GM12878 (cell line): ENCODE results near the gene SNAI1. TPM values are rescaled to one million over a fixed set of nuclear protein-coding genes. Genes with fewer than 3 reads are reported as not detected.
A peak's percentile ranks its signal among the peaks of the same experiment; 100 is the strongest.

Experiments
- ATAC-seq: fragments of 200-7000 bp; cut with Tn5 transposase; 3 replicates; pipeline ENCODE4 v1.9.1; 2020; ENCODE audit warnings: mild to moderate bottlenecking, moderate library complexity
- BruUV-seq: library from RNA; stranded (reverse); fragments of 400-500 nt; replicated peaks from 2 replicates; lab custom pipeline; 2021; lab: Mats Ljungman, UMichigan
- CTCF ChIA-PET: fragments of 300-600 bp; sonication (Branson Sonifier 250); formaldehyde crosslinking; extraction: SDS; loops from one replicate; lab custom pipeline; 2021; ENCODE audit warnings: inconsistent platforms; lab: Yijun Ruan, JAX
- POLR2A ChIA-PET: fragments of 350-600 bp; formaldehyde crosslinking; extraction: SDS; loops from one replicate; lab custom pipeline; 2021; ENCODE audit warnings: inconsistent platforms; lab: Charles Lee
- RAD21 ChIA-PET: fragments of 300-600 bp; sonication (Branson Sonifier 250); formaldehyde crosslinking; loops from one replicate; lab custom pipeline; 2023; ENCODE audit warnings: antibody characterized with exemption; ENCODE audit not compliant: unreplicated experiment; lab: Charles Lee
- SMC1A ChIA-PET: fragments of 300-600 bp; sonication (Branson Sonifier 250); formaldehyde crosslinking; loops from one replicate; lab custom pipeline; 2023; ENCODE audit not compliant: unreplicated experiment, uncharacterized antibody; lab: Charles Lee
- DNase-seq: peaks from one replicate; pipeline ENCODE4 v3.0.0-alpha.2; 2011; ENCODE audit warnings: low read depth, low spot score
- FAIRE-seq: peaks from 3 replicates; lab custom pipeline; 2011; peaks lifted over from hg19 to GRCh38; lab: Jason Lieb, UNC
- H2AFZ ChIP-seq: 2 replicates; pipeline ENCODE4 v1.6.0; 2011; ENCODE audit warnings: low read depth, low read length, control low read depth; ENCODE audit not compliant: control insufficient read depth
- H3K27ac ChIP-seq: 2 replicates; pipeline ENCODE4 v1.5.1; 2011; ENCODE audit warnings: control low read depth; ENCODE audit not compliant: control insufficient read depth, insufficient read depth
- H3K27me3 ChIP-seq, 2 experiments: replicated peaks in 1 of 2; 2 replicates each; pipeline versions ENCODE4 v1.6.0 to v1.6.1; 2011; ENCODE audit warnings: low read length in 1 of 2; ENCODE audit not compliant: control insufficient read depth in 2 of 2, insufficient read depth in 2 of 2
- H3K36me3 ChIP-seq, 2 experiments: 2 replicates each; pipeline ENCODE4 v1.5.1; 2011; ENCODE audit warnings: low read length in 1 of 2; ENCODE audit not compliant: control insufficient read depth in 2 of 2, insufficient read depth in 2 of 2
- H3K4me1 ChIP-seq: 2 replicates; pipeline ENCODE4 v1.6.1; 2011; ENCODE audit warnings: mild to moderate bottlenecking, low read length, moderate library complexity, mixed read lengths; ENCODE audit not compliant: control insufficient read depth, insufficient read depth
- H3K4me2 ChIP-seq: 2 replicates; pipeline ENCODE4 v1.6.0; 2011; ENCODE audit warnings: control low read depth; ENCODE audit not compliant: control insufficient read depth, insufficient read depth
- H3K4me3 ChIP-seq: fragments of 200-600 bp; sonication (generic); 2 replicates; pipeline ENCODE4 v1.5.1; 2016
- H3K79me2 ChIP-seq: 2 replicates; pipeline ENCODE4 v1.6.0; 2011; ENCODE audit warnings: low read length; ENCODE audit not compliant: control insufficient read depth, insufficient read depth
- H3K9ac ChIP-seq: 2 replicates; pipeline ENCODE4 v1.8.0; 2011; ENCODE audit warnings: low read length, control low read depth, mixed read lengths; ENCODE audit not compliant: control insufficient read depth, insufficient read depth
- H3K9me3 ChIP-seq: replicated peaks from 3 replicates; pipeline ENCODE4 v1.5.1; 2011; ENCODE audit warnings: mild to moderate bottlenecking, low read length; ENCODE audit not compliant: control insufficient read depth, insufficient read depth
- H4K20me1 ChIP-seq: 2 replicates; pipeline ENCODE4 v1.6.0; 2011; ENCODE audit not compliant: control insufficient read depth, insufficient read depth
- IRF4 ChIP-seq: IDR thresholded peaks from 2 replicates; pipeline ENCODE4 v1.6.1; 2011; ENCODE audit warnings: low read depth, low read length
- KLF5 ChIP-seq: fragments of 450-650 bp; IDR thresholded peaks from 2 replicates; pipeline ENCODE4 v1.6.1; 2014; ENCODE audit warnings: mild to moderate bottlenecking; ENCODE audit not compliant: partially characterized antibody
- LARP7 ChIP-seq: fragments of 450-650 bp; IDR thresholded peaks from 2 replicates; pipeline ENCODE4 v1.6.1; 2017; ENCODE audit warnings: mild to moderate bottlenecking
- MTA3 ChIP-seq: IDR thresholded peaks from 2 replicates; pipeline ENCODE4 v1.6.1; 2012; ENCODE audit warnings: low read length, inconsistent platforms, borderline replicate concordance
- SRF ChIP-seq, 2 experiments: IDR thresholded peaks; 2 replicates each; pipeline ENCODE4 v1.6.1; 2011; ENCODE audit warnings: low read depth in 2 of 2, low read length in 2 of 2, mild to moderate bottlenecking in 1 of 2, moderate library complexity in 1 of 2
- YY1 ChIP-seq: IDR thresholded peaks from 2 replicates; pipeline ENCODE4 v1.6.1; 2011; ENCODE audit warnings: low read depth, mild to moderate bottlenecking, low read length
- whole genome bisulfite sequencing: methylation state at CpG from one replicate; pipeline ENCODE4 v1.1.6; 2016; ENCODE audit warnings: low lambda C conversion rate; ENCODE audit not compliant: insufficient replicate concordance, insufficient coverage; ENCODE audit errors: missing lambda C conversion rate; 5-methylcytosine and 5-hydroxymethylcytosine counted together
- in situ Hi-C: fragments of 300-500 bp; cut with MboI; formaldehyde crosslinking; loops from 9 replicates; pipeline ENCODE4 v1.14.3; 2018; ENCODE audit warnings: mixed read lengths
- intact Hi-C: fragments of 100-400 bp; cut with micrococcal nuclease; formaldehyde crosslinking; loops from one replicate; pipeline ENCODE4 v1.14.2; 2022; ENCODE audit not compliant: unreplicated experiment
- polyA plus RNA-seq, 11 experiments: library from polyadenylated mRNA; depleted of rRNA in 4 of 11; unstranded in 6 of 11; stranded (reverse) in 5 of 11; fragments of >200 nt; fragmentation: Nextera tagmentation in 4 of 11; fragmentation: Illumina TruSeq in 1 of 11; extraction: Ambion mirVana in 4 of 11; extraction: Trizol in 1 of 11; gene quantifications; 1 replicate in 1 of 11; 2 replicates in 10 of 11; pipeline versions ENCODE4 v1.2.1 to v1.2.3, GENCODE V29; 2011 to 2016; ENCODE audit warnings: inconsistent platforms in 2 of 11, missing spikeins in 2 of 11, low read depth in 1 of 11
- total RNA-seq, 4 experiments: library from RNA; depleted of rRNA in 3 of 4; stranded (reverse); fragments of >200 nt in 3 of 4; fragmentation: Illumina TruSeq in 1 of 4; extraction: Trizol in 1 of 4; gene quantifications; 2 replicates each; pipeline versions ENCODE4 v1.2.1 to v1.2.3, GENCODE V29; 2013 to 2021
- TF ChIP-seq, protein P1 (sequence below): IDR thresholded peaks from 2 replicates; pipeline ENCODE4 v1.6.1; 2012; ENCODE audit warnings: low read depth, low read length, improper control_type of control experiment
- TF ChIP-seq, protein P2 (sequence below): fragments of 450-650 bp; conservative IDR thresholded peaks from 2 replicates; pipeline ENCODE4 v1.6.1; 2017; ENCODE audit warnings: mild to moderate bottlenecking, moderate library complexity
- TF ChIP-seq, protein P3 (sequence below): fragments of 450-650 bp; IDR thresholded peaks from 2 replicates; pipeline ENCODE4 v1.6.1; 2016; ENCODE audit warnings: mild to moderate bottlenecking, moderate library complexity, borderline replicate concordance
- TF ChIP-seq, protein P4 (sequence below): IDR thresholded peaks from 2 replicates; pipeline ENCODE4 v1.6.1; 2011; ENCODE audit warnings: borderline replicate concordance, low read depth, mild to moderate bottlenecking, moderate library complexity, low read length; ENCODE audit not compliant: insufficient read depth, poor library complexity, severe bottlenecking

SNAI1 gene
- total and polyA plus RNA-seq, 10 of the 15 experiments (the other 5 are each of a cell fraction or from before 2014, with no cell fraction given) = 0.11 to 0.79 (median 0.24) TPM; not detected in 2

- ATAC-seq = peak; percentile 20
- RAD21 ChIA-PET = interaction anchor here (0.7 to 2.5 kb wide), 7 partner anchors 21 to 227 kb away, joined by 3 to 12 read pairs (median 4); partner anchors contain the start of gene SPATA2
- TF ChIP-seq, protein P1, sequence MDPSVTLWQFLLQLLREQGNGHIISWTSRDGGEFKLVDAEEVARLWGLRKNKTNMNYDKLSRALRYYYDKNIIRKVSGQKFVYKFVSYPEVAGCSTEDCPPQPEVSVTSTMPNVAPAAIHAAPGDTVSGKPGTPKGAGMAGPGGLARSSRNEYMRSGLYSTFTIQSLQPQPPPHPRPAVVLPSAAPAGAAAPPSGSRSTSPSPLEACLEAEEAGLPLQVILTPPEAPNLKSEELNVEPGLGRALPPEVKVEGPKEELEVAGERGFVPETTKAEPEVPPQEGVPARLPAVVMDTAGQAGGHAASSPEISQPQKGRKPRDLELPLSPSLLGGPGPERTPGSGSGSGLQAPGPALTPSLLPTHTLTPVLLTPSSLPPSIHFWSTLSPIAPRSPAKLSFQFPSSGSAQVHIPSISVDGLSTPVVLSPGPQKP = no peak
- TF ChIP-seq YY1 = peak; percentile 79
- TF ChIP-seq KLF5 = no peak
- TF ChIP-seq, protein P2, sequence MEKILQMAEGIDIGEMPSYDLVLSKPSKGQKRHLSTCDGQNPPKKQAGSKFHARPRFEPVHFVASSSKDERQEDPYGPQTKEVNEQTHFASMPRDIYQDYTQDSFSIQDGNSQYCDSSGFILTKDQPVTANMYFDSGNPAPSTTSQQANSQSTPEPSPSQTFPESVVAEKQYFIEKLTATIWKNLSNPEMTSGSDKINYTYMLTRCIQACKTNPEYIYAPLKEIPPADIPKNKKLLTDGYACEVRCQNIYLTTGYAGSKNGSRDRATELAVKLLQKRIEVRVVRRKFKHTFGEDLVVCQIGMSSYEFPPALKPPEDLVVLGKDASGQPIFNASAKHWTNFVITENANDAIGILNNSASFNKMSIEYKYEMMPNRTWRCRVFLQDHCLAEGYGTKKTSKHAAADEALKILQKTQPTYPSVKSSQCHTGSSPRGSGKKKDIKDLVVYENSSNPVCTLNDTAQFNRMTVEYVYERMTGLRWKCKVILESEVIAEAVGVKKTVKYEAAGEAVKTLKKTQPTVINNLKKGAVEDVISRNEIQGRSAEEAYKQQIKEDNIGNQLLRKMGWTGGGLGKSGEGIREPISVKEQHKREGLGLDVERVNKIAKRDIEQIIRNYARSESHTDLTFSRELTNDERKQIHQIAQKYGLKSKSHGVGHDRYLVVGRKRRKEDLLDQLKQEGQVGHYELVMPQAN = 0 out of 2 replicates have a peak, but pooled peaks have one; percentile 15
- TF ChIP-seq, protein P3, sequence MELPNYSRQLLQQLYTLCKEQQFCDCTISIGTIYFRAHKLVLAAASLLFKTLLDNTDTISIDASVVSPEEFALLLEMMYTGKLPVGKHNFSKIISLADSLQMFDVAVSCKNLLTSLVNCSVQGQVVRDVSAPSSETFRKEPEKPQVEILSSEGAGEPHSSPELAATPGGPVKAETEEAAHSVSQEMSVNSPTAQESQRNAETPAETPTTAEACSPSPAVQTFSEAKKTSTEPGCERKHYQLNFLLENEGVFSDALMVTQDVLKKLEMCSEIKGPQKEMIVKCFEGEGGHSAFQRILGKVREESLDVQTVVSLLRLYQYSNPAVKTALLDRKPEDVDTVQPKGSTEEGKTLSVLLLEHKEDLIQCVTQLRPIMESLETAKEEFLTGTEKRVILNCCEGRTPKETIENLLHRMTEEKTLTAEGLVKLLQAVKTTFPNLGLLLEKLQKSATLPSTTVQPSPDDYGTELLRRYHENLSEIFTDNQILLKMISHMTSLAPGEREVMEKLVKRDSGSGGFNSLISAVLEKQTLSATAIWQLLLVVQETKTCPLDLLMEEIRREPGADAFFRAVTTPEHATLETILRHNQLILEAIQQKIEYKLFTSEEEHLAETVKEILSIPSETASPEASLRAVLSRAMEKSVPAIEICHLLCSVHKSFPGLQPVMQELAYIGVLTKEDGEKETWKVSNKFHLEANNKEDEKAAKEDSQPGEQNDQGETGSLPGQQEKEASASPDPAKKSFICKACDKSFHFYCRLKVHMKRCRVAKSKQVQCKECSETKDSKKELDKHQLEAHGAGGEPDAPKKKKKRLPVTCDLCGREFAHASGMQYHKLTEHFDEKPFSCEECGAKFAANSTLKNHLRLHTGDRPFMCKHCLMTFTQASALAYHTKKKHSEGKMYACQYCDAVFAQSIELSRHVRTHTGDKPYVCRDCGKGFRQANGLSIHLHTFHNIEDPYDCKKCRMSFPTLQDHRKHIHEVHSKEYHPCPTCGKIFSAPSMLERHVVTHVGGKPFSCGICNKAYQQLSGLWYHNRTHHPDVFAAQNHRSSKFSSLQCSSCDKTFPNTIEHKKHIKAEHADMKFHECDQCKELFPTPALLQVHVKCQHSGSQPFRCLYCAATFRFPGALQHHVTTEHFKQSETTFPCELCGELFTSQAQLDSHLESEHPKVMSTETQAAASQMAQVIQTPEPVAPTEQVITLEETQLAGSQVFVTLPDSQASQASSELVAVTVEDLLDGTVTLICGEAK = no peak
- TF ChIP-seq, protein P4, sequence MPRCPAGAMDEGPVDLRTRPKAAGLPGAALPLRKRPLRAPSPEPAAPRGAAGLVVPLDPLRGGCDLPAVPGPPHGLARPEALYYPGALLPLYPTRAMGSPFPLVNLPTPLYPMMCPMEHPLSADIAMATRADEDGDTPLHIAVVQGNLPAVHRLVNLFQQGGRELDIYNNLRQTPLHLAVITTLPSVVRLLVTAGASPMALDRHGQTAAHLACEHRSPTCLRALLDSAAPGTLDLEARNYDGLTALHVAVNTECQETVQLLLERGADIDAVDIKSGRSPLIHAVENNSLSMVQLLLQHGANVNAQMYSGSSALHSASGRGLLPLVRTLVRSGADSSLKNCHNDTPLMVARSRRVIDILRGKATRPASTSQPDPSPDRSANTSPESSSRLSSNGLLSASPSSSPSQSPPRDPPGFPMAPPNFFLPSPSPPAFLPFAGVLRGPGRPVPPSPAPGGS = no peak
- no peak for TF ChIP-seq IRF4
- 0 out of 2 replicates have a peak, but pooled peaks have one; percentile 21 for TF ChIP-seq MTA3
- peak; percentile 59; the same call in 1 of the 2 replicates for TF ChIP-seq LARP7
- 0 out of 4 replicates have a peak, but pooled peaks of 1 of the 2 experiments have one; percentile 58 for TF ChIP-seq SRF (IDR thresholded peaks at IDR 0.05; ENCODE audit: low read depth in 2 of 2, low read length in 2 of 2)
These were observed 45.5 kb upstream of the SNAI1 start for GRCh38 chr20:49937027-49937929.

More at GRCh38 chr20:49937027-49937929, 45.5 kb upstream of the SNAI1 start:
- Histone ChIP-seq H4K20me1 (peaks cover 4% of the 10 kb centered on the region; the same call in 1 of the 2 replicates), H3K27me3 (no peaks in the 10 kb centered on the region), H3K4me2 (peak overlapping the region; percentile 88), H3K36me3 (peaks cover 0 to 7% of the 10 kb centered on the region in 2 experiments), H3K27ac (peak overlapping the region; percentile 85), H3K4me1 (peaks cover 17% of the 10 kb centered on the region), H3K9ac (peak overlapping the region; percentile 87), H3K79me2 (peaks cover 53% of the 10 kb centered on the region), H3K4me3 (peak overlapping the region; percentile 90), H2AFZ (peak overlapping the region; percentile 25; the same call in 1 of the 2 replicates), H3K9me3 (no peaks in the 10 kb centered on the region)
- TSS peak; percentile 72 for BruUV-seq
- ChIA-PET SMC1A (interaction anchor here (1.1 to 2.7 kb wide), 8 partner anchors 10 to 397 kb away, joined by 4 to 13 read pairs (median 6); no protein-coding TSS in a partner anchor), CTCF (interaction anchor here (0.6 to 5.2 kb wide), 14 partner anchors 8 to 395 kb away, joined by 3 to 31 read pairs (median 4); no protein-coding TSS in a partner anchor), POLR2A (interaction anchor here (0.5 to 1.2 kb wide), 6 partner anchors 10 to 216 kb away, joined by 3 to 6 read pairs (median 3); partner anchors contain the start of gene PEDS1)
- DNase-seq (no peak), FAIRE-seq (no peak)
- intact Hi-C loops = no loop called here
- 2% methylated on average over 12 of the region's 12 CpGs for WGBS
- in situ Hi-C loops = no loop called here
